Adrenal gland (tissue), 12 donors: ENCODE data around the gene TMEM215. TPM values are rescaled to one million over a fixed set of nuclear protein-coding genes. Genes with fewer than 3 reads are reported as not detected.

Source experiments
- DNase-seq, 7 donors: peaks; one replicate each; pipeline ENCODE4 v3.0.0-alpha.2; 2019 to 2020
- H3K27ac ChIP-seq, 5 donors: fragments of 200-600 bp; sonication (generic) in 4 of 5; 1 replicate in 3 of 5; 2 replicates in 2 of 5; pipeline versions ENCODE4 v1.5.1 to v1.8.0; 2016 to 2020; ENCODE audit warnings: mild to moderate bottlenecking in 1 of 5
- H3K27me3 ChIP-seq: fragments of 200-600 bp; 2 replicates; pipeline ENCODE4 v1.8.0; 2021
- H3K36me3 ChIP-seq, 2 donors: fragments of 200-600 bp; replicated peaks in 1 of 2; 1 replicate in 1 of 2; 2 replicates in 1 of 2; pipeline versions ENCODE4 v1.5.1 to v1.8.0; 2018 to 2022
- H3K4me1 ChIP-seq, 2 donors: fragments of 200-600 bp; replicated peaks in 1 of 2; 1 replicate in 1 of 2; 2 replicates in 1 of 2; pipeline versions ENCODE4 v1.5.1 to v1.8.0; 2018 to 2021
- H3K4me3 ChIP-seq, 4 donors: fragments of 200-600 bp; sonication (generic) in 3 of 4; one replicate each; pipeline ENCODE4 v1.5.1; 2016 to 2018
- H3K9me3 ChIP-seq, 3 donors: fragments of 200-600 bp; sonication (generic) in 1 of 3; replicated peaks in 1 of 3; 1 replicate in 2 of 3; 2 replicates in 1 of 3; pipeline versions ENCODE4 v1.5.1 to v1.8.0; 2016 to 2021
- CTCF ChIP-seq, 6 experiments: fragments of 450-650 bp in 4 of 6; fragments of 200-600 bp in 2 of 6; sonication (generic) in 1 of 6; IDR thresholded peaks; 1 replicate in 5 of 6; 2 replicates in 1 of 6; pipeline versions ENCODE4 v1.5.1 to v1.8.0; 2016 to 2021; ENCODE audit warnings: antibody characterized with exemption in 6 of 6, mild to moderate bottlenecking in 2 of 6, moderate library complexity in 1 of 6
- POLR2A ChIP-seq, 2 donors: fragments of 450-650 bp; IDR thresholded peaks; one replicate each; pipeline ENCODE4 v1.6.1; 2017; ENCODE audit warnings: antibody characterized with exemption in 2 of 2, mild to moderate bottlenecking in 2 of 2, moderate library complexity in 1 of 2
- WGBS, 4 donors: extraction: QIAGEN DNeasy Blood & Tissue Kit in 2 of 4; methylation state at CpG; one replicate each; pipeline versions ENCODE4 v1.1.5 to v1.1.7; 2013 to 2017; 5-methylcytosine and 5-hydroxymethylcytosine counted together
- intact Hi-C, 2 donors: fragments of 100-400 bp; cut with DNase I; formaldehyde crosslinking; loops; one replicate each; pipeline versions ENCODE4 v1.14.1 to v1.15.0; 2022 to 2023
- polyA plus RNA-seq, 3 donors: library from polyadenylated mRNA; stranded (reverse); fragments of 200-250 nt in 2 of 3; fragments of 350-450 nt in 1 of 3; fragmentation: Illumina TruSeq in 1 of 3; extraction: RNeasy Lipid Tissue Mini Kit (QIAGEN cat#74804) in 1 of 3; gene quantifications; one replicate each; pipeline ENCODE4 v1.2.3, GENCODE V29; 2013 to 2014
- total RNA-seq, 9 donors: library from RNA; depleted of rRNA in 4 of 9; stranded (reverse); fragments of >200 nt in 4 of 9; fragments of 120-200 nt in 1 of 9; fragmentation: NEBNext Ultra II Directional in 1 of 9; extraction: Animal tissue kit (Norgen Biotek cat#: 25700) in 1 of 9; gene quantifications; one replicate each; pipeline versions ENCODE4 v1.1.0 to v1.2.4, GENCODE V29; 2013 to 2023
- donor health status: healthy with polysubstance abuse.
- donor health status: Bipolar disorder and iron deficiency.
- donor health status: DM: yes; HTN: yes; CAD: no.
- donor health status: DM: no; HTN: no; CAD: no.
- donor health status: DM: no; HTN: no; CAD: no.
- donor health status: DM: yes; HTN: yes; CAD: no.

Gene TMEM215
- total and polyA plus RNA-seq, 12 donors: under 0.01 to 0.03 TPM; not detected in 10

- WGBS, 4 donors: 29 to 46% (median 39%) methylated on average over 4 of the region's 4 CpGs
- no peak for DNase-seq
- intact Hi-C loops: no loop called here
- Histone ChIP-seq H3K4me3 (no peak overlapping the region), H3K9me3 (no peaks in the 10 kb centered on the region), H3K36me3 (no peaks in the 10 kb centered on the region), H3K27me3 (no peaks in the 10 kb centered on the region), H3K4me1 (no peaks in the 10 kb centered on the region), H3K27ac (no peak overlapping the region)
- TF ChIP-seq POLR2A (IDR thresholded peaks at IDR 0.05): no peak
- TF ChIP-seq CTCF (IDR thresholded peaks at IDR 0.05): no peak
Observed at GRCh38 chr9:32741706-32742105, 41.6 kb upstream of the TMEM215 start.

- intact Hi-C loops: no loop called here
- Histone ChIP-seq H3K27me3 (no peaks in the 10 kb centered on the region), H3K9me3 (no peaks in the 10 kb centered on the region), H3K4me1 (no peaks in the 10 kb centered on the region), H3K4me3 (no peak overlapping the region), H3K36me3 (no peaks in the 10 kb centered on the region), H3K27ac (no peak overlapping the region)
- no peak for DNase-seq
- TF ChIP-seq POLR2A (IDR thresholded peaks at IDR 0.05) (no peak), CTCF (IDR thresholded peaks at IDR 0.05) (no peak)
- 42 to 70% (median 50%) methylated on average over 2 of the region's 2 CpGs for WGBS, 4 donors
Observed at GRCh38 chr9:32742296-32742695, 41.0 kb upstream of the TMEM215 start.

GRCh38 chr9:32748013-32748412 lies 35.3 kb upstream of the TMEM215 start:
- intact Hi-C loops: no loop called here
- TF ChIP-seq CTCF (IDR thresholded peaks at IDR 0.05) (no peak), POLR2A (IDR thresholded peaks at IDR 0.05) (no peak)
- no peaks in the 10 kb centered on the region for H3K4me1 ChIP-seq
- no peak overlapping the region for H3K27ac ChIP-seq
- H3K36me3 ChIP-seq: no peaks in the 10 kb centered on the region
- no peaks in the 10 kb centered on the region for H3K27me3 ChIP-seq
- WGBS, 4 donors: 71 to 75% (median 75%) methylated on average over 2 of the region's 2 CpGs
- DNase-seq: no peak
- H3K9me3 ChIP-seq: no peaks in the 10 kb centered on the region
- H3K4me3 ChIP-seq: no peak overlapping the region

- no peaks in the 10 kb centered on the region for H3K4me1 ChIP-seq
- H3K9me3 ChIP-seq: no peaks in the 10 kb centered on the region
- no peak for TF ChIP-seq CTCF (IDR thresholded peaks at IDR 0.05)
- no peak for TF ChIP-seq POLR2A (IDR thresholded peaks at IDR 0.05)
- no peak overlapping the region for H3K27ac ChIP-seq
- no peak for DNase-seq
- no peaks in the 10 kb centered on the region for H3K27me3 ChIP-seq
- no peak overlapping the region for H3K4me3 ChIP-seq
- H3K36me3 ChIP-seq: no peaks in the 10 kb centered on the region
- intact Hi-C loops: no loop called here
- 82 to 90% (median 84%) methylated on average over 22 of the region's 22 CpGs for WGBS, 4 donors
Observed at GRCh38 chr9:32755730-32756129, 27.6 kb upstream of the TMEM215 start.
